NOMO-1 treated with dmso at 0.1 percent for 144 hours (cell line): ENCODE results near the gene CTIF.
"Not testable (repeated sequence)": the region's sequence is repeated elsewhere in the genome, so short reads cannot be mapped to it uniquely, and the experiment has no call there.

Experiments
- DNase-seq: peaks from one replicate; lab custom pipeline; 2025; ENCODE audit not compliant: unreplicated experiment; lab: John Stamatoyannopoulos, UW

CTIF gene

GRCh38 chr18:48538531-48539405 is at the start of gene CTIF:
Gene CTIF (plus strand): TSS chr18:48539031. CDS start chr18:48619566, 80,535 bp downstream.
- DNase-seq, result peak; percentile 73

- no peak for DNase-seq
Observed at GRCh38 chr18:48490641-48491293, 48.1 kb upstream of the CTIF start.

GRCh38 chr18:48492880-48493279 is 46.0 kb upstream of the CTIF start:
- DNase-seq, result no peak

GRCh38 chr18:48493434-48494230 is 45.2 kb upstream of the CTIF start:
- no peak for DNase-seq

- no peak for DNase-seq
Observed at GRCh38 chr18:48497863-48498262, 41.0 kb upstream of the CTIF start.

GRCh38 chr18:48500517-48500916 is 38.3 kb upstream of the CTIF start:
- DNase-seq, result no peak

GRCh38 chr18:48502906-48503305 is 35.9 kb upstream of the CTIF start:
- no peak for DNase-seq

GRCh38 chr18:48504819-48505218 is 34.0 kb upstream of the CTIF start:
- no peak for DNase-seq

GRCh38 chr18:48506983-48507568 is 31.8 kb upstream of the CTIF start:
- DNase-seq, result not testable (repeated sequence)

GRCh38 chr18:48512498-48512897 is 26.3 kb upstream of the CTIF start:
- DNase-seq, result not testable (repeated sequence)

- DNase-seq, result no peak
Observed at GRCh38 chr18:48514786-48515185, 24.0 kb upstream of the CTIF start.

- DNase-seq, result no peak
Observed at GRCh38 chr18:48517048-48517447, 21.8 kb upstream of the CTIF start.

- DNase-seq, result no peak
Observed at GRCh38 chr18:48519431-48520100, 19.3 kb upstream of the CTIF start.

GRCh38 chr18:48521723-48522122 is 17.1 kb upstream of the CTIF start:
- no peak for DNase-seq

GRCh38 chr18:48525671-48526070 is 13.2 kb upstream of the CTIF start:
- no peak for DNase-seq

GRCh38 chr18:48527461-48527860 is 11.4 kb upstream of the CTIF start:
- no peak for DNase-seq

GRCh38 chr18:48528861-48529260 is 10.0 kb upstream of the CTIF start:
- no peak for DNase-seq

- no peak for DNase-seq
Observed at GRCh38 chr18:48529796-48530195, 9.0 kb upstream of the CTIF start.

GRCh38 chr18:48530399-48531081 is 8.3 kb upstream of the CTIF start:
- DNase-seq, result no peak

- no peak for DNase-seq
Observed at GRCh38 chr18:48531082-48531403, 7.8 kb upstream of the CTIF start.
